AG04450 (cell line): ENCODE data around the gene NELFB. TPM values are rescaled to one million over a fixed set of nuclear protein-coding genes. Genes with fewer than 3 reads are reported as not detected.

Source experiments
- CTCF ChIA-PET: fragments of 300-600, 350-600 bp; formaldehyde crosslinking; extraction: SDS; loops from one replicate; lab custom pipeline; 2022; ENCODE audit warnings: antibody characterized with exemption, inconsistent platforms; lab: Charles Lee
- POLR2A ChIA-PET: fragments of 350-600 bp; formaldehyde crosslinking; extraction: SDS; loops from one replicate; lab custom pipeline; 2021; ENCODE audit warnings: antibody characterized with exemption, inconsistent platforms; lab: Yijun Ruan, JAX
- DNase-seq: peaks from one replicate; pipeline ENCODE4 v3.0.0-alpha.2; 2011; ENCODE audit warnings: low read depth, low spot score
- H3K27ac ChIP-seq: one replicate; pipeline ENCODE4 v1.5.1; 2012; ENCODE audit warnings: low read depth, low read length, control low read depth
- H3K27me3 ChIP-seq: one replicate; pipeline ENCODE4 v1.6.0; 2012; ENCODE audit warnings: low read length; ENCODE audit not compliant: control insufficient read depth, insufficient read depth
- H3K4me3 ChIP-seq: 2 replicates; pipeline ENCODE4 v1.5.1; 2011; ENCODE audit warnings: mild to moderate bottlenecking, low read depth, low read length, control low read depth
- H3K9me3 ChIP-seq: 2 replicates; pipeline ENCODE4 v1.5.1; 2012; ENCODE audit warnings: low read length; ENCODE audit not compliant: control insufficient read depth, insufficient read depth
- polyA plus RNA-seq: library from polyadenylated mRNA; depleted of rRNA; stranded (reverse); fragments of >200 nt; gene quantifications from 2 replicates; pipeline ENCODE4 v1.2.3, GENCODE V29; 2011
- TF ChIP-seq, protein P1 (sequence below): IDR thresholded peaks from 2 replicates; pipeline ENCODE4 v1.5.1; 2011; ENCODE audit warnings: low read depth, low read length, control low read depth, inconsistent platforms

NELFB gene
- polyA plus RNA-seq, 1 experiment, result 27.1 TPM

DNA sequence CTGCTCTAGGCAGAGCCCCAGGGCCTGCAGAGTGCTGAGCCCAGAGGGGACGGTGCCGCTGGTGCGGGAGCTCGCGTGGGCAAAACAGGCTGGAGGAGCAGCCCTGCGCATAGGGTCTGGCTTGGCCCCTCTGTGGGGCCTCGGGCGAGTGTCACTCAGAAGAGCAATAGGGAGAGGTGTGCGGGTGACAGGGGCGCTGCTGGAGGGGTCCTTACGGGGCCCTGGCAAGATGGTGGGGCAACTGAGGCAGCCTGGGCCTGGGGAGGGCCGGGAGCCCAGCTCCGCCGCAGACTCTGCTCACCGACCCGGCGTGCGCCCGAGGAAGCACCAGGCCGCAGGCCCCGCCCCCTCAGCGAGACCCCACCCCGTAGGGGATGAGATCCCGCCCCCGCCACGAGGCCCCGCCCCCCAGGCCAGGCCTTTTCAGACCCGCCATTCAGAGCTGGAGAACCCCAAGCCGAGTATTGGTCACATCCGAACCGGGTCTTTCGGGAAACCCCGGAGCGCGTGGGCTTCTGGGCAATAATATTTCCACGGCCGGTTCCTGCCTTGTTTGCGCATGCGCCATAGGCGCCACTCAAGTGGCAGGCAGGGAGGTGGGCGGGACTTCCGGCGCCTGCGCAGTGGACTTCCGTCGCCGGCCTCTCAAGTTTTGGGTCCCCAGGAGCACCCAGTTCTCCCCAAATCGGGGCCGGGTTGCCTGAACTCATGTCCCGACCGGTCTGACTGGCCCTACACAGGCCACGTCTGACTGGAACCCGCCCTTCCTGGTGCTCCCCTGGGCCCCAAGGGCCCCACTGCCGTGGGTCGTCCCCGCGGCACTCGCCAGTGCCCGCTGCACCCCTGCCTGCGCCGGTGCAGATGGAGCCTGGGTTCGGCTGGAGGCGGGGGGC, 31.8 kb upstream of the NELFB start:
- POLR2A ChIA-PET, result interaction anchor here (0.7 to 2.4 kb wide), 10 partner anchors 13 to 100 kb away, joined by 3 to 28 read pairs (median 7); partner anchors contain the start of genes ANAPC2, NDOR1, SSNA1 and TMEM203
- Histone ChIP-seq H3K27ac (peak overlapping the region; percentile 65), H3K4me3 (peak overlapping the region; percentile 80), H3K9me3 (no peaks in the 10 kb centered on the region; the same call in 1 of the 2 replicates), H3K27me3 (no peaks in the 10 kb centered on the region)
- DNase-seq, result peak; percentile 96
- CTCF ChIA-PET, result interaction anchor here (0.6 to 3.7 kb wide), 7 partner anchors 13 to 277 kb away, joined by 3 to 29 read pairs (median 6); partner anchors contain the start of gene SSNA1
- TF ChIP-seq, protein P1, sequence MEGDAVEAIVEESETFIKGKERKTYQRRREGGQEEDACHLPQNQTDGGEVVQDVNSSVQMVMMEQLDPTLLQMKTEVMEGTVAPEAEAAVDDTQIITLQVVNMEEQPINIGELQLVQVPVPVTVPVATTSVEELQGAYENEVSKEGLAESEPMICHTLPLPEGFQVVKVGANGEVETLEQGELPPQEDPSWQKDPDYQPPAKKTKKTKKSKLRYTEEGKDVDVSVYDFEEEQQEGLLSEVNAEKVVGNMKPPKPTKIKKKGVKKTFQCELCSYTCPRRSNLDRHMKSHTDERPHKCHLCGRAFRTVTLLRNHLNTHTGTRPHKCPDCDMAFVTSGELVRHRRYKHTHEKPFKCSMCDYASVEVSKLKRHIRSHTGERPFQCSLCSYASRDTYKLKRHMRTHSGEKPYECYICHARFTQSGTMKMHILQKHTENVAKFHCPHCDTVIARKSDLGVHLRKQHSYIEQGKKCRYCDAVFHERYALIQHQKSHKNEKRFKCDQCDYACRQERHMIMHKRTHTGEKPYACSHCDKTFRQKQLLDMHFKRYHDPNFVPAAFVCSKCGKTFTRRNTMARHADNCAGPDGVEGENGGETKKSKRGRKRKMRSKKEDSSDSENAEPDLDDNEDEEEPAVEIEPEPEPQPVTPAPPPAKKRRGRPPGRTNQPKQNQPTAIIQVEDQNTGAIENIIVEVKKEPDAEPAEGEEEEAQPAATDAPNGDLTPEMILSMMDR, result no peak

DNA sequence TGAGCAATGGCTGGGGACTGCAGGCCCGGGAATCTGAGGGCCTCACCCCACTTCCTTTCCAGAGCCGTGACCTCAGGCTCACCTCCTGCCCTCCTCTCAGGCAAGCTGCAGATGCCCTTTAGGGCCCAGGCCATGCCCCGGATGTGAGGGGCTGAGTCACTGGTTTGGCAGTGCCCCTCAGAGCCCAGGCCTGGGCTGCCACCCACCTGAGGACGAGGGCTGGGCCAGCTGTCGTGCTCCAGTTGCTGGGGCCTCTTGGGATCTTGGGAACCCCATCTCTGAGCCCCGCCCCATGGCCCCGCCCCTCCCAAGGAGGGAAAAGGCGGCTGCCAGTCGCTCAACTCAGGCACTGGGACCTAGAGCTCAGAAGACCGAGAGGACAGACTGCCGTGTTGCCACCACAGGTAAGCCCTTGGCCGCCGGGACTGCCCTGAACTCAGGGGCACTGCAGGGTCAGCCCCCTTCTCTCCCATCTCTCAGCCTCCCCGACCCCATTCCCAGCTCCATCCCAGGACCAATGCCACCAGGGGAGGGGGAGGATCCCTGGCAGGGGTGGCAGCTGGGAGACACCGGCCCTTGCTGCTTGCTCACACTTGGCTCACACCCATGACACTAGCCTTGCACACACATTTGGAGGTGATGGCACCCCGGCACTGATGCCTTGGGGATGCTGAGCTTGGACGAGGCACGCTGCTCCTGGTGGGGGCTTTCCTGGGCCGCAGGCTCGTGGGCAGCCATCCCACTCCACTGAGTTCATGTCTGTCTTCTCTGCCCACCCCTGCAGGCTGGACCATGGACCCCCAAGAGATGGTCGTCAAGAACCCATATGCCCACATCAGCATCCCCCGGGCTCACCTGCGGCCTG, 30.1 kb upstream of the NELFB start, which contains the start of gene CYSRT1:
CYSRT1 (plus strand) TSS at position 345 of the 865 bp plus-strand sequence; CDS start at position 793, 448 bp downstream.
- H3K27ac ChIP-seq, result no peak within 1 kb of the TSS
- no peaks in the 10 kb centered on the region; the same call in 1 of the 2 replicates for H3K9me3 ChIP-seq
- CTCF ChIA-PET, result interaction anchor here (3.7 kb wide), 1 partner anchor 12 kb away, joined by 29 read pairs; no protein-coding TSS in a partner anchor
- no peak for DNase-seq
- H3K4me3 ChIP-seq, result peak within 1 kb of the TSS; percentile 80
- no peaks in the 10 kb centered on the region for H3K27me3 ChIP-seq
- TF ChIP-seq, protein P1, result no peak
- POLR2A ChIA-PET, result interaction anchor here (1.3 kb wide), 1 partner anchor 16 kb away, joined by 6 read pairs; the partner anchor contains the start of gene TUBB4B

DNA sequence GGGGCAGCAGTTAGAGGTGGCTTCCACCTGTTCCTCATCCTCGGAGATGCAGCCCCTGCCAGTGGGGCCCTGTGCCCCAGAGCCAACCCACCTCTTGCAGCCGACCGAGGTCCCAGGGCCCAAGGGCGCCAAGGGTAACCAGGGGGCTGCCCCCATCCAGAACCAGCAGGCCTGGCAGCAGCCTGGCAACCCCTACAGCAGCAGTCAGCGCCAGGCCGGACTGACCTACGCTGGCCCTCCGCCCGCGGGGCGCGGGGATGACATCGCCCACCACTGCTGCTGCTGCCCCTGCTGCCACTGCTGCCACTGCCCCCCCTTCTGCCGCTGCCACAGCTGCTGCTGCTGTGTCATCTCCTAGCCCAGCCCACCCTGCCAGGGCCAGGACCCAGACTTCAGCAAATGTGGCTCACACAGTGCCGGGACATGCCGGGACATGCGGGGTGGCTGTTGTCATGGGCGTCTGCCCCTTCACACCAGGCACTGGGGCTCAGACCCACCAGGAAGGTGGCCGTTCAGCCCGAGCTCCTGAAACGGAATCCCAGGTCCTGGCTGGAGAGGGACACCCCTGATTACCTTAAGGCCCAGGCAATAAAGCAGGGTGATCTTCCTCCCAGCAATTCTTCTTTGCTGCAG, 29.3 kb upstream of the NELFB start:
- ChIA-PET POLR2A (interaction anchor here (1.3 kb wide), 1 partner anchor 15 kb away, joined by 6 read pairs; the partner anchor contains the start of gene TUBB4B), CTCF (interaction anchor here (1.0 to 3.7 kb wide), 3 partner anchors 11 to 158 kb away, joined by 3 to 29 read pairs (median 14); no protein-coding TSS in a partner anchor)
- Histone ChIP-seq H3K9me3 (no peaks in the 10 kb centered on the region; the same call in 1 of the 2 replicates), H3K27me3 (no peaks in the 10 kb centered on the region), H3K27ac (no peak overlapping the region), H3K4me3 (no peak overlapping the region)
- no peak for DNase-seq
- TF ChIP-seq, protein P1, result no peak

DNA sequence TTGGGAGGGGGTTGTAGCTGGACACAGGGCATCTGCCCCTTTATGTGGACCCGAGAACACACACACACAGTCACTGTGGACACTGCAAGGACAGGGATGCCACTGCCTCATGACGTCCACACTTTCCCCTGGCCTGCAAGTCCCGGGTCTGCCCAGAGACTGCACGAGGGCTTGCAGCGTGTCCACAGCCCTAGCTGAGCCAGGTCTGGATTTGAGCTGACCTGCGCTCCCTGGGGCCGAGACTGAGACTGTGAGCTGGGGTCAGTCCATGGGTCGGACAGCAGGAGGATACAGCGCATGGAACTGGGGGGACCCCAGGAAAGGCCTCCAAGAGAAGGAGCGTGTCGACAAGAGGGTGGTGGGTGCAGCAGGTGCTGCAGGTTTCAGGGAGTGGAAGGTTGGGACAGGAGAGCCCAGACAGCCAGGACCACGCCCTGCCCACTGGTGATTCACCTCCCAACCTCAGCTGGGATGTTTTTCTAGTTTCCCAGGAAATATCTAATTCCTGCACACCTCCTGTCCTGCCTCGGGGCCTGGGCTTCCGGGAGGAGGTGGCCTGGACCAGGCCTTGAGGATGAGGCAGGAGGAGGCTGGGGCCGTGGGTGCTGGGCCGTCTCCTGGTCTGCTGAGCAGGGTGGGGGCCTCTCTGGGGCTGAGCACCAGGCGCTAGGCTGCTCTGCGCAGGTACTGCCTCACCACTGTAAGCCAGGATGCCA, 28.6 kb upstream of the NELFB start:
- no peak overlapping the region for H3K27ac ChIP-seq
- CTCF ChIA-PET, result interaction anchor here (1.0 to 2.4 kb wide), 4 partner anchors 10 to 159 kb away, joined by 3 to 14 read pairs (median 6); no protein-coding TSS in a partner anchor

More for the DNA sequence above, 28.6 kb upstream of the NELFB start:
- POLR2A ChIA-PET, result interaction anchor here (1.4 to 1.8 kb wide), 3 partner anchors 14 to 140 kb away, joined by 3 to 7 read pairs (median 5); partner anchors contain the start of genes MAN1B1 and TUBB4B
- Histone ChIP-seq H3K9me3 (no peaks in the 10 kb centered on the region; the same call in 1 of the 2 replicates), H3K4me3 (no peak overlapping the region), H3K27me3 (no peaks in the 10 kb centered on the region)
- TF ChIP-seq, protein P1, result no peak
- DNase-seq, result no peak
